Inflammatory macrophage treated with lipopolysaccharide for 1 hour (primary cell): ENCODE results near the gene RPL10.
A peak's percentile ranks its signal among the peaks of the same experiment; 100 is the strongest.

Experiments
- DNase-seq, 2 donors: peaks; one replicate each; pipeline ENCODE4 v3.0.0-alpha.2; 2020 to 2022

The RPL10 gene

GRCh38 chrX:154433605-154434004, 35.4 kb downstream of the RPL10 start:
- DNase-seq = no peak

- no peak for DNase-seq
Measured at GRCh38 chrX:154434394-154435168, 36.4 kb downstream of the RPL10 start.

- no peak for DNase-seq
Measured at GRCh38 chrX:154435171-154435733, 37.1 kb downstream of the RPL10 start.

- DNase-seq = no peak
Measured at GRCh38 chrX:154436374-154436982, 38.3 kb downstream of the RPL10 start.

GRCh38 chrX:154436983-154437752, 39.0 kb downstream of the RPL10 start, which contains the start of gene GDI1:
GDI1 (plus strand) TSS chrX:154437154; CDS start chrX:154437255, 101 bp downstream.
- DNase-seq = peak; percentile 19 to 29

GRCh38 chrX:154437971-154438893, 40.1 kb downstream of the RPL10 start:
- no peak for DNase-seq

- no peak for DNase-seq
Measured at GRCh38 chrX:154439841-154440240, 41.7 kb downstream of the RPL10 start.

GRCh38 chrX:154440623-154441357, 42.6 kb downstream of the RPL10 start:
- DNase-seq = no peak

- DNase-seq = no peak
Measured at GRCh38 chrX:154441564-154441963, 43.4 kb downstream of the RPL10 start.

- no peak for DNase-seq
Measured at GRCh38 chrX:154441984-154442707, 44.0 kb downstream of the RPL10 start.

GRCh38 chrX:154443479-154443910, 45.3 kb downstream of the RPL10 start:
- DNase-seq = no peak

GRCh38 chrX:154443992-154444754, 46.0 kb downstream of the RPL10 start, which contains the start of gene FAM50A:
FAM50A (plus strand) TSS chrX:154444141; CDS start chrX:154444236, 95 bp downstream.
- DNase-seq = peak; percentile 56 to 60

GRCh38 chrX:154444755-154445246, 46.6 kb downstream of the RPL10 start:
- DNase-seq = no peak

- no peak for DNase-seq
Measured at GRCh38 chrX:154445776-154446175, 47.6 kb downstream of the RPL10 start.

- DNase-seq = no peak
Measured at GRCh38 chrX:154446430-154446829, 48.3 kb downstream of the RPL10 start.

- no peak for DNase-seq
Measured at GRCh38 chrX:154448484-154448883, 50.3 kb downstream of the RPL10 start.

GRCh38 chrX:154449618-154450017, 51.4 kb downstream of the RPL10 start:
- DNase-seq = no peak

- DNase-seq = no peak
Measured at GRCh38 chrX:154450312-154450711, 52.1 kb downstream of the RPL10 start.
